ENCODE data around the gene ANP32E.
"Not testable (repeated sequence)": the region's sequence is repeated elsewhere in the genome, so short reads cannot be mapped to it uniquely, and the experiment has no call there.

GRCh38 chr1:150232921-150233320 is 3.0 kb downstream of the ANP32E start:
- not testable (repeated sequence) for TF ChIP-seq POLR2A (IDR thresholded peaks at IDR 0.05); CTCF (IDR thresholded peaks at IDR 0.05 in 4 of 5, conservative IDR thresholded peaks at IDR 0.05 in 1 of 5)
